GM18868 (cell line): ENCODE results near the gene FOLR1.
"Not testable (repeated sequence)": the region's sequence is repeated elsewhere in the genome, so short reads cannot be mapped to it uniquely, and the experiment has no call there.

ENCODE experiments used
- ATAC-seq: cut with Tn5 transposase; IDR thresholded peaks from one replicate; pipeline ENCODE4 v1.9.1; 2021; ENCODE audit warnings: mild to moderate bottlenecking, moderate library complexity; ENCODE audit not compliant: unreplicated experiment

FOLR1 gene

DNA sequence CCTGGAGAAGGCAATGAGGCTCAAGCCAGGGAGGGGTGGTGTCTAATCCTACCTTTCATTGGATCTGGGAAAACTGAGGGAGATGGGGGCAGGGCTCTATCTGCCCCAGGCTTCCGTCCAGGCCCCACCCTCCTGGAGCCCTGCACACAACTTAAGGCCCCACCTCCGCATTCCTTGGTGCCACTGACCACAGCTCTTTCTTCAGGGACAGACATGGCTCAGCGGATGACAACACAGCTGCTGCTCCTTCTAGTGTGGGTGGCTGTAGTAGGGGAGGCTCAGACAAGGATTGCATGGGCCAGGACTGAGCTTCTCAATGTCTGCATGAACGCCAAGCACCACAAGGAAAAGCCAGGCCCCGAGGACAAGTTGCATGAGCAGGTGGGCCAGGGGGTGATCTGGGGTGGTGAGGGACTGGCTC lies at the start of gene FOLR1:
Gene FOLR1, plus strand, starts transcription at position 180 of the 421 bp plus-strand sequence. Its CDS starts 34 bp downstream, at position 214.
- ATAC-seq, result no peak

DNA sequence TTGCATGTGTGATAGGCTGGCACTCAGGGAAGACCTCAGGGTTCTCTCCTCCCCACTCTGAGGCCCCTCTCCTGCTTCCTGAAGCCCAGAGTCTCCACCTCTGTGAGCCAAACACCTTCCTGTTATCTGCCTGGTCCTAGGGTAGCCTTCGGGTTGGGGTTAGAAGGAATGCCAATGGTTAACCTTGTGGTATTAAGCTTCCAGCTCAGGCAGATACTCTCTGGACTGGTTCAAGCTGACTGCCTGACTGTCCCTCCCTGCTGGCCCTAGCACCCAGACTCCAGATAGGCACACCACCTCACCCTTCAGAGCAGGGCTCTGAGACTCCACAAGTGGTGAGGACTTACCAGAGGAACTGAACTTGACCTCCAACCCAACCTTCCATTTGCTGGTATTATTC lies 49.4 kb upstream of the FOLR1 start:
- ATAC-seq, result not testable (repeated sequence)

DNA sequence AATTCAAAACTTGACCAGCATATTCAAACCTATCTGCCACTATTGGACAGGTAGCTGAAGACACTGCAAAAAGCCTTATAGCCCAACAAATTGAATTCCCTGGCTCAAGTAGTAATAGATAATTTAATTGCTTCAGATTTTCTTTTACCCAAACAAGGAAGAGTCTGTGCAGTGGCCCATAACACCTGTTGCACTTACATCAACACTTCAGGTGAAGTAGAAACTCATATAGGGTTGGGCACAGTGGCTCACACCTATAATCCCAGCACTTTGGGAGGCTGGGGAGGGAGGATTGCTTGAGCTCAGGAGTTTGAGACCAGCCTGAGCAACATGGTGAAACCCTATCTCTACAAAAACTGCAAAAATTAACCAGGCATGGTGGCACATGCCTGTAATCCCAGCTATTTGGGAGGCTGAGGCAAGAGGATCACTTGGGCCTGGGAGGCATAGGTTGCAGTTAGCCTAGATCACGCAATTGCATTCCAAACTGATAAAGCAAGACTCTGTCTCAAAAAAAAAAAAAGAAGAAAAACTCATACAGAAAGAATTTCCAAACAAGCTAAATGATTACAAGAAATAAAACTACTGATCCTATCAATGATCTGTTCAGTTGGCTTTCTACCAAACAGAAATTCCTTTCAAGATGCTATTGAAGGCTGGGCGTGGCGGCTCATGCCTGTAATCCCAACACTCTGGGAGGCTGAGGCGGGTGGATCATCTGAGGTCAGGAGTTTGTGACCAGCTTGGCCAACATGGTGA lies 47.0 kb upstream of the FOLR1 start:
- no peak for ATAC-seq

DNA sequence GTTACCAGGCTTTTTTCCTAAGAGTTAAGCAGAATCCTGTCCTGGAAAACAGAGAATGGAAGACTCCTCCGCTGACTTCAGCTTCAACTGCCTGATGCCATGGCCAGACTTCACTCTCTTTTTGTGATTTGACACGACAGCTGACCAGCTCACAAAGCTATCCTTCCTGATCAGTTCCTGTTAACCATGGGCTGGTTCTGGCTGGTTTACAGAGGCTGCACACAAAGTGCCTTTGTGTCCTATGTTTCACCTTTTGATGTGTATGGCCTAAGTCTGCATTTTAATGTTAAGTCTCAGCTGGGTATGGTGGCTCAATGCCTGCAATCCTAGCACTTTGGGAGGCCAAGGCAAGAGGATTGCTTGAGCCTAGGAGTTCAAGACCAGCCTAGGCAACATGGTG lies 45.3 kb upstream of the FOLR1 start:
- ATAC-seq, result no peak

DNA sequence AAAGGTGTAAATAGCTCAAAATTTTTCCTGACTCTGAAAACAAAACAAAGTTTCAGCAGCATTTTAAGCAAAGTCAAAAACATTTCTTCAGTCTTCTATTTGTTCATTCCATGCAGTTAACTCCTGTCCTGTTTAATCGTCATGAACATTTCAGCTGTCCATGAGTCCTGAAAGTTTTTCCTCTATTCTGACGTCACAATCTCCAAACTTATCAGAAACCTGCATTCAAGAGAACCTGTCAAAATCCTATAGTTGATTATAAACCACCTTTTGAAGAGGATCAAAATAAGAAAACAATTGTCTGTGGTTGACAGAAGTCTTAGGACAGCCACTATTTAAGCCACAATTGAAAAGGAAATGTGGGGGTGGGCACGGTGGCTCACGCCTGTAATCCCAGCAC lies 41.1 kb upstream of the FOLR1 start:
- ATAC-seq, result no peak

DNA sequence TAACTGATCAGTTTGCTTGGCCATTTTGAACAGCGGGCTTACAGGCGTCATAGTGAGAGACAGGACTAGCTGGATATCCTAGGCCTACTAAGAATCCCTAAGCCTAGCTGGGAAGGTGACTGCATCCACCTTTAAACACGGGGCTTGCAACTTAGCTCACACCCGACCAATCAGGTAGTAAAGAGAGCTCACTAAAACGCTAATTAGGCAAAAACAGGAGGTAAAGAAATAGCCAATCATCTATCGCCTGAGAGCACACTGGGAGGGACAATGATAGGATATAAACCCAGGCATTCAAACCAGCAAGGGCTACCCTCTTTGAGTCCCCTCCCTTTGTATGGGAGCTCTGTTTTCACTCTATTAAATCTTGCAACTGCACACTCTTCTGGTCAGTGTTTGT lies 38.1 kb upstream of the FOLR1 start:
- not testable (repeated sequence) for ATAC-seq

DNA sequence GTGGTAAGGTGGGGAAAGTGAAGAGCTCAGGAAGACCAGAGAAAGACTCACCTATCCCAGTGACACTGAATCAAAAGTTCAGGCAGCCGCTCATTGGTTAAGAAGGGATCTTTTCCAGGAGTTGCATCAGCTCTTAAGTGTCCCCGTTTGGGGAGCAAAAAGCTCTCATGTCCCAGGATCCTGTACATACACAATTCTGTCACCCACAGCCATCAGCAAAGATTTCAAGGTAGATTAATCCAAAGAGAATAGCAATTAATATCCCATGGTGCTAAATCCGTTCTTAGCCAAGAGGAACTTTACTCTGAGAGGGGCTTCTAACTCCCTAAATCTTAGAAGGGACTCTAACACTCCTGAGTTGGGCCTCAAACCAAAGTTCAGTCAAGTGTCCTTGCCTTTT lies 37.1 kb upstream of the FOLR1 start:
- no peak for ATAC-seq

DNA sequence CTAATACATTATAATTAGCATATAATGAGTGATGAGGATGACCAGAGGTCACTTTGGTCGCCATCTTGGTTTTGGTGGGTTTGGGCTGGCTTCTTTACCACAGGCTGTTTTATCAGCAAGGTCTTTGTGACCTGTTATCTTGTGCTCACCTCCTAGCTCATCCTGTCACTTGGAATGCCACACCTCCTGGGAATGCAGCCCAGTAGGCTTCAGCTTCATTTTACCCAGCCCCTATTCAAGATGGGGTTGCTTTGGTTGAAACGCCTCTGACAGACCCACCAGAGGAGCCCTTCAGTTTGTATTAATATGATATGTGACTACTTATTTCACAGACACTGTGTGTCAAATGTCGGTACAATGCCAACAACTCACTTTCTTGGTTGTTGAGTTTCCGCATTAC lies 36.2 kb upstream of the FOLR1 start:
- ATAC-seq, result no peak

DNA sequence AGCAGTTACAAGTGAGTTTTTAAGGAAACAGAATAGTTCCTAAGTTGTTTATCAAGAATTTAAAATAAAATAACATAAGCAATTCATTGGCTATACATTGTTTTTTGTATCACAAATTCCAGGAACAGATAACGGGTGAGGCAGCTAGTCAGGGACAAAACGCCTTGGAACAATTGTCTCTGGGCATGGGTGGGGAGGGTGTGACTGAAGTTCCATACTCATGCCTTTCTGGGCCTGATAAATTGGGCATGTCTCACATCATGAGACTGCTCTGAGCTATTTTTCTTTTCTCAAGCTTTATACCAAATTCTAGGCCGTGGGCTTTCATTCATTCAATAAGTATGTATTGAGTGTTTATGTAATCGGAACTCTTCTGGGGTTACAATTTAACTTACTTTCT lies 34.8 kb upstream of the FOLR1 start:
- no peak for ATAC-seq

DNA sequence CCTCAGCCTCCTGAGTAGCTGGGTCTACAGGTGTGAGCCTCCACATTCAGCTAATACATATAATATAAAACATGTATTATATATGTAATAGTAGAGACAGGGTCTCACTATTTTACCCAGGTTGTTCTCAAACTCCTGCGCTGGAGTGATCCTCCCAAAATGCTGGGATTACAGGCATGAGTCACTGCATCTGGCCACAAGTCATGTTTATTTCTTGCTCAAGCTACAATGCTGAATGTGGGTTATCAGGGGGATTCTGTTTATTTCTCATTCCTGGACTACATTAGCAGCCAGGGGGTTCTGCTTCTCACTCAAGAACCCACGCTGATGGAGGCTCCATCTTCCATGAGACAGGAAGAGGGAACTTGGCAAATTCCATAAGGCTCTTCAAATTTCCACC lies 31.6 kb upstream of the FOLR1 start:
- no peak for ATAC-seq

DNA sequence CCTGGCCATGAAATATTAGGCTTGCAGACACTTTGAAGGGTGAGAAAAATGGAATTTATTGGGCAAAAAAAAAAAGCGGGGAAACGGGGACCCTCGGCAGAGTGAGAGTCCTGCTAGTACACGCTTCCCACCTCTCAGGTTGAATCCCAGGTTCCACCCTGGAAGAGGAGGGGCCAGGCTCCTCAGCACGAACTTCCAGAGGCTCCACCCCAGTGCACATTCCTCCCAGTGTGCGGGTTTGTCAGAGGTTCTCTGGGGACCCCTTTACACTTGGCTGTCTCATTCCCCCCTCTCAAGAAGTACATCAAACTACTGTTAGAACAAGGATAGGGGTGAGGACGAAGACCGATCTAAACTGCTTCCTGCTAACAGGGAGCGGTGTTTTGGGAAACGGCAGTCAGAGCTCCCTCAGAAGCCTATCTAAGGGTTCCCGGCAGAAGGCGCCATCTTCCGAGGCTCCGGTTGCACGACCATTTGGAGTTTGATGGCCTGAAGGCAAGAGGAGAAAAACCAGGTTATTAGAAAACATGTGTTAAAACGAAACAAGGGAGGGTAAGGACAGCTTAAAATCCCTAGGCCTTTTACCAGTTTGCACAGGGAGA lies 28.9 kb upstream of the FOLR1 start:
- ATAC-seq, result no peak

DNA sequence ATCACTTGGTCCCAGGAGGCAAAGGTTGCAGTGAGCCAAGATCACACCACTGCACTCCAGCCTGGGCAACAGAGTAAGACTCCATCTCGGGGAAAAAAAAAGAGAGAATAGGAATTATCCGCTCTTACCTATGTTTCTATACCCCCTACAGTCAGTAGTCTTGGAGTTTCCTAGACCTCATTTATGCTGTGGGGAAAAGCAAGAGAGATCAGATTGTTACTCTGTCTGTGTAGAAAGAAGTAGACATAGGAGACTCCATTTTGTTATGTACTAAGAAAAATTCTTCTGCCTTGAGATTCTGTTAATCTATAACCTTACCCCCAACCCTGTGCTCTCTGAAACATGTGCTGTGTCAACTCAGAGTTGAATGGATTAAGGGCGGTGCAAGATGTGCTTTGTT lies 27.8 kb upstream of the FOLR1 start:
- not testable (repeated sequence) for ATAC-seq

DNA sequence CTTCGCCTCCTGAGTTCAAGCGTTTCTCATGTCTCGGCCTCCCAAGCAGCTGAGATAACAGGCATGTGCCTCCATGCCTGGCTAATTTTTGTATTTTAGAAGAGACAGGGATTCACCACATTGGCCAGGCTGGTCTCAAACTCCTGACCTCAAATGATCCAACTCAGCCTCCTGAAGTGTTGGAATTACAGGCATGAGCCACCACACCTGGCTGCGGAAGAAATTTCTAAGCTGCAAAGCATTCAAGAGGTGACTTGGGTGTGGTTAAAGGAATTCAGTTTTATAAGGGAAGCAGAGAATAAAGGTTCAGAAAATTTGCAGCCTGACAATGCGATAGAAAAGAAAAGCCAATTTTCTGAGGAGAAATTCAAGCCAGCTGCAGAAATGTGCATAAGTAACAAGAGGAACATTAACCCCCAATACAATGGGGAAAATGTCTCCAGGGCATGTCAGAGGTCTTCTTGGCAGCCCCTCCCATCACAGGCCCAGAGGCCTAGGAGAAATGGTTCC lies 22.8 kb upstream of the FOLR1 start:
- not testable (repeated sequence) for ATAC-seq

DNA sequence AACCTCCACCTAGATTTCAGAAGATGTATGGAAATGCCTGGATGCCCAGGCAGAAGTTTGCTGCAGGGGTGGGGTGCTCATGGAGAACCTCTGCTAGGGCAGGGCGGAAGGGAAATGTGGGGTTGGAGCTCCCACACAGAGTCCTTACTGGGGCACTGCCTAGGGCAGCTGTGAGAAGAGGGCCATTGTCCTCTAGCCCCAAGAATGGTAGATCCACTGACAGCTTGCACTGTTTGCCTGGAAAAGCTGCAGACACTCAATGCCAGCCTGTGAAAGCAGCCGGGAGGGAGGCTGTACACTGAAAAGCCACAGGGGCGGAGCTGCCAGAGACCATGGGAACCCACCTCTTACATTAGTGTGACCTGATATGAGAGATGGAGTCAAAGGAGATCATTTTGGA lies 22.2 kb upstream of the FOLR1 start:
- ATAC-seq, result not testable (repeated sequence)

DNA sequence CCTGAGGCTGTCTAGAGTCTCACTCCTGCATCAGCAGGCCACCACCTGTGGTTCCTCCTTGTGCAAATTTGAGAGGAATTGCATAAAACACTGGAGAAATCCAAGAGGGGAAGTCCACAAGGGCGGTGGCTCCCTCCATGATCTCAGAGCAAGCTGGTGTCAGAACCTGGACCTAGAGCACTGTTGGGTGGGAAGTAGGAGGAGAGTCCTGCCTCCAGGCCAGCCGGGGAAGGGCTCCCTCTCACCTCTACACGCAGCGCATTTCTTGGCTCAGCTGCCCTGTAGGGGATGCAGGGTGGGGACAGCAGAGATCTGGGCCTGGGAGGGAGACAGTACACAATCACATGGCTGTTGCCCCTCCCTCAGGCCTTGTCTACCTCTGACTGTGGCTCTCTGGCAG lies 19.9 kb upstream of the FOLR1 start:
- not testable (repeated sequence) for ATAC-seq

DNA sequence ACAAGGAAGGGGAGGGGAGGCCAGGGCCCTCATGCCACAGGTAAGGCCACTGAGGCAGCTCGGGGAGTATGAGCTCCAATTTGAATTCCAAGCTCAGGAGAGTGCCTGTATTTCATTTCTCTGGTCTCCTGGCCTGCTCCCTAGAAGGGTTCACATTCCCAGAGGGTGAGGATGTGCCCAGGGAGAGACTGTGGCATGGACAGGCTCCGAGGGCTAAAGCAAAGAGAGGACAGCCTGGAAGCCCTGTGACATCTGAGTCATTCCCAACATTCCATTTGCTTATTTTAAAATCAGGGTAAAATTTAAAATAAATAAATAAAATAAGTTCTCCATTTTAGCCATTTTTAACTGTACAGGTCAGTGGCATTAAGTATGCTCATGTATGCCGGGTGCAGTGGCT lies 18.6 kb upstream of the FOLR1 start:
- ATAC-seq, result no peak

DNA sequence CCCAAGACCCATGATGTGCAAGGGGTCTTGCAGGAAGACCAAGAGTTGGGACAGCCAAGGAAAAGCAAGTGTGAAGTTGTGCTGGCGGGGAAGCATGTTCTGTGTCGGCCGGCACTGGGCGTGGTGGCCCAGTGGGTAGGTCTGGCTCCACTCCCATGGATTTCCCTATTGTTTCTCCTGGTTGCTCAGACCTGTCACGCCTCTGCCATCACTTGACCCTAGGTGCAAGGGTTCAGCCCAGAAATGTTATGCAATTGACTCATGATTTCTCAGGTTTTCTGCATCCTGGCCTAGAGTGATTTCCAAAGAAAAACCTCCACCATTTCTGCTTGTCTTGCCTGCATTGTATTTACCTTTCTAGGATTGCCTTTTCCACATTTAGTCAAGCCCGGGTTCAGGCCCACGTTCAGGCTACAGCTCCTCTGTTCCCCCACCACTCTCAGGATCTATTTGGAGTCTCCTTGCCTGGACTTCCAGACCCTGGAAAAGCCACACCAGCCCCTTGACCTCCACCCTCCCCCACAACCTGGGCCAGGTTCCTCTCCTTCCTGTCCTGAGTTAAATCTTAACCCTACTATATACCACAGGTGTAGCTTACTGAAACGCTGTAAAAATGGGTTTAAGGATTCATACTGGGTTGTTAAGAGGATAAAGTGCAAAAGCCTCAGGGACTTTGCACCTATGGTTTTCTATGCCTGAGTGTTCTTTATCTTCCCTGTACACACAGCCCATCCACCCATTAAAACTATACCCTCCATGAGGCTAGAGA lies 17.5 kb upstream of the FOLR1 start:
- no peak for ATAC-seq

DNA sequence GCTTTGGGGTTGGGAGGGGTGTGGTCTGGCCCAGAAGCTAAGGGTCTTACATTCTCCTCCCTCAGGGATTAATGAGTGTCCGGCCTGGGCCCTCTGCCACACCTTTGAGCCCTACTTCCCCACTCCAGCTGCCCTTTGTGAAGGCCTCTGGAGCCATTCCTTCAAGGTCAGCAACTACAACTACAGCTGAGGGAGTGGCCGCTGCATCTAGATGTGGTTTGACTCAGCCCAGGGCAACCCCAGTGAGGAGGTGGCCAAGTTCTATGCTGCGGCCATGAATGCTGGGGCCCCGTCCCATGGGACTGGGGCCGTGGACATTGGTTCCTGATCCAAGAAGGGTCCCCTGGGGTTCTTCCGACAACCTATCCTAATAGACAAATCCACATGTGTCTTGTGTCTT lies 14.3 kb upstream of the FOLR1 start:
- ATAC-seq, result no peak

DNA sequence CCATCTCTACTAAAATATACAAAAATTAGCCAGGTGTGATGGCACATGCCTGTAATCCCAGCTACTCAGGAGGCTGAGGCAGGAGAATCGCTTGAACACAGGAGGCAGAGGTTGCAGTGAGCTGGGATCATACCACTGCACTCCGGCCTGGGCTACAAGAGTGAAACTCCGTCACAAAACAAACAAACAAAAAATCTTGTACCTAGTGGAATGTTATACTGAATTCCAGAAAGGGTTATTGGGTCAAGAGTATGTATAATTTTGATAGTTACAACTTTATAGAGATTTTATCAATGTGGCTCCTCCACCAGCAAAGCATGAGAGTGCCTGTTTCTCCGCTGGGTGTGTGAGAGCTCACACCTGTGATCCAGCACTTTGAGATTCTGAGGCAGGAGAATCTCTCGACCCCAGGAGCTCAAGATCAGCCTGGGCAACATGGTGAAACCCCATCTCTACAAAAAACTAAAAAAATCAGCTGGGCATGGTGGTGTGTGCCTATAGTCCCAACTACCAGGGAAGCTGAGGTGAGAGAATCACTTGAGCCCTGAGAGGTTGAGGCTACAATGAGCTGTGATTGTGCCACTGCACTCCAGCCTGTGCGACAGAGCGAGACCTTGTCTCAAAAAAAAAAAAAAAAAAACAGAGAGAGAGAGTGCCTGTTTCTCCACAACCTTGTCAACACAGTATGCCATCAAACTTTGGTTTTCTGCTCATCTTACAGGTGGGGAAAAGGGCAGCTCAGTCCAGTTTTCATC lies 12.7 kb upstream of the FOLR1 start:
- ATAC-seq, result no peak

DNA sequence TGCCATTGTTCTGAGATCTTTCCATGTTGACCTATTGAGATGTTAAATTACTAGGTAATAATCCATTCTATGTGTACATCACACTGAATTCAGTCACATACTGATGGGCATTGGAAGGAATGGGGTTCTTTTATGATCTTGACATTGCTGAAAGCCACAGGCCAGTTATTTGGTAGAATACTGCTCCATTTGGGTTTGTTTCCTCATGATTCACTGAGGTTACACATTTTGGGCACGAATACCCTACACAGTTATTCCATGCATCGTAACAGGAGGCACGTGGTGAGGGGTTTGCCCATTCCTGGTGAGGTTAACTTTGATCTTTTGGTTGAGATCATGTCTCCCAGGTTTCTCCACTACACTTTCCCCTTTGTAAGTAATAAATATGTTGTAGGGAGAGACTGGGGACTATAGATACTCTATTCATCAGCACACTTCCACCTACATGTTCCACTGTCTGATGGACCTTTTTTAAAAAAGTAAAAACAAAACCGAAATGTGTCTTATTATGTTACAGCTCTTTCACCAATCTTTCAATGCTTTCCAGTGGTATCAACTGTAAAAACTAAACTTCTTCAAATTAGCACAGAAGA lies 12.0 kb upstream of the FOLR1 start:
- no peak for ATAC-seq
